Skeletal muscle tissue (tissue), 4 donors: ENCODE data around the gene MAFG. TPM values are rescaled to one million over a fixed set of nuclear protein-coding genes. Genes with fewer than 3 reads are reported as not detected.

Source experiments
- H3K27ac ChIP-seq: one replicate; pipeline ENCODE4 v1.7.0; 2013; ENCODE audit warnings: mild to moderate bottlenecking, low read depth, low read length, inconsistent platforms
- H3K27me3 ChIP-seq, 3 donors: one replicate each; pipeline ENCODE4 v1.7.0; 2013; ENCODE audit warnings: low read length in 3 of 3; ENCODE audit not compliant: control insufficient read depth in 3 of 3, insufficient read depth in 3 of 3
- H3K36me3 ChIP-seq, 3 donors: one replicate each; pipeline ENCODE4 v1.7.0; 2013; ENCODE audit warnings: low read length in 3 of 3; ENCODE audit not compliant: control insufficient read depth in 3 of 3, insufficient read depth in 3 of 3
- H3K4me1 ChIP-seq, 3 donors: one replicate each; pipeline ENCODE4 v1.7.0; 2013; ENCODE audit warnings: low read length in 3 of 3, mild to moderate bottlenecking in 3 of 3; ENCODE audit not compliant: control insufficient read depth in 3 of 3, insufficient read depth in 3 of 3
- H3K4me3 ChIP-seq, 3 donors: one replicate each; pipeline ENCODE4 v1.7.0; 2013; ENCODE audit warnings: low read length in 3 of 3
- H3K9ac ChIP-seq, 3 donors: one replicate each; pipeline ENCODE4 v1.7.0; 2013; ENCODE audit warnings: low read length in 3 of 3, mild to moderate bottlenecking in 3 of 3, moderate library complexity in 2 of 3, low read depth in 1 of 3
- H3K9me3 ChIP-seq, 3 donors: one replicate each; pipeline ENCODE4 v1.7.0; 2013; ENCODE audit warnings: low read length in 3 of 3; ENCODE audit not compliant: control insufficient read depth in 3 of 3
- total RNA-seq: library from RNA; depleted of rRNA; stranded (reverse); fragments of >200 nt; gene quantifications from one replicate; pipeline ENCODE4 v1.2.3, GENCODE V29; 2014
- donor health status: Osteomylitis.

The MAFG gene
- total RNA-seq, 1 donor from 2014 or later = 8.9 TPM

GRCh38 chr17:81935709-81936084 lies 8.2 kb upstream of the MAFG start:
- no peak overlapping the region for H3K27ac ChIP-seq
- no peaks in the 10 kb centered on the region for H3K9me3 ChIP-seq
- no peak overlapping the region for H3K9ac ChIP-seq
- H3K4me3 ChIP-seq = no peak overlapping the region
- peaks cover 29 to 41% (median 37%) of the 10 kb centered on the region in 3 donors for H3K4me1 ChIP-seq
- peaks cover 0 to 3% (median 3%) of the 10 kb centered on the region in 3 donors for H3K27me3 ChIP-seq
- H3K36me3 ChIP-seq = peaks cover 0 to 21% (median 0%) of the 10 kb centered on the region in 3 donors

- Histone ChIP-seq H3K4me1 (peaks cover 29 to 34% (median 32%) of the 10 kb centered on the region in 3 donors), H3K9ac (no peak overlapping the region), H3K27ac (no peak overlapping the region), H3K27me3 (peaks cover 0 to 3% (median 3%) of the 10 kb centered on the region in 3 donors), H3K9me3 (no peaks in the 10 kb centered on the region), H3K4me3 (no peak overlapping the region), H3K36me3 (peaks cover 0 to 17% (median 0%) of the 10 kb centered on the region in 3 donors)
Observed at GRCh38 chr17:81934850-81935708, 7.5 kb upstream of the MAFG start.

DNA sequence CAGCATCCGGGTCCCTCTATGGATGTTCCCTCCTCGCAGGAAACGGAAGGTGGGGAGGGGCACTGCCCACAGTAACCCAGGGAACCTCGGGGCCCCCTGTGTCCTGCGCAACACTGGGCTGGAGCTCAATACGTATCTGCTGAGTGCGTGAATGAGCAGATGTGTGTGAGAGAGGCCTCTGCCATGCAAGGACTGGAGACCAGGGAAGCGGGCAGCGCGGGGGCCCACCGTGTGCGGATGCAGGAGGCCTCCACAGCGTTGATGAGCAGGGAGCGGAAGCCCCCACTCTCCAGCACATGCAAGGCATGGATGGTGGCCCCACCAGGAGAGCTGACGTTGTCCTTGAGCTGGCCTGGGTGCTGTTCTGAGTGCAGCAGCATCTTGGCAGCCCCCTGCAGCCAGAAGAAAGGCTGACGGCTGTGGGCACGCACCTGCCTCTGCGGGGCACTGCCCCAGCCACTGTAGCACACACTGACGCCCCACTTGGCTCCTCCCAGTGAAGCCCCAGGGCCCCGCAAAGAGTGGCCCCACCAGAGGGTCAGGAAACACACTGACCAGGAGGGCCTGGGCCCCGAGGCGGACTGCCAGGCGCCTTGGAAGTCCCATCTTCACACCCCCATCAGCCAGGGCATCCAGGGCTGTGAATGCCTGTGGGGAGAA lies 6.7 kb upstream of the MAFG start:
- H3K4me1 ChIP-seq = peaks cover 24 to 26% (median 24%) of the 10 kb centered on the region in 3 donors
- H3K27me3 ChIP-seq = peaks cover 0 to 3% (median 3%) of the 10 kb centered on the region in 3 donors
- no peaks in the 10 kb centered on the region for H3K9me3 ChIP-seq
- H3K27ac ChIP-seq = no peak overlapping the region
- H3K36me3 ChIP-seq = peaks cover 0 to 10% (median 0%) of the 10 kb centered on the region in 3 donors
- H3K4me3 ChIP-seq = no peak overlapping the region
- no peak overlapping the region for H3K9ac ChIP-seq

- H3K27ac ChIP-seq = no peak overlapping the region
- H3K4me1 ChIP-seq = peaks cover 18 to 22% (median 18%) of the 10 kb centered on the region in 3 donors
- no peak overlapping the region for H3K9ac ChIP-seq
- peaks cover 0 to 3% (median 0%) of the 10 kb centered on the region in 3 donors for H3K36me3 ChIP-seq
- peaks cover 0 to 7% (median 3%) of the 10 kb centered on the region in 3 donors for H3K27me3 ChIP-seq
- H3K9me3 ChIP-seq = no peaks in the 10 kb centered on the region
- no peak overlapping the region for H3K4me3 ChIP-seq
Observed at GRCh38 chr17:81933178-81933699, 5.7 kb upstream of the MAFG start.

DNA sequence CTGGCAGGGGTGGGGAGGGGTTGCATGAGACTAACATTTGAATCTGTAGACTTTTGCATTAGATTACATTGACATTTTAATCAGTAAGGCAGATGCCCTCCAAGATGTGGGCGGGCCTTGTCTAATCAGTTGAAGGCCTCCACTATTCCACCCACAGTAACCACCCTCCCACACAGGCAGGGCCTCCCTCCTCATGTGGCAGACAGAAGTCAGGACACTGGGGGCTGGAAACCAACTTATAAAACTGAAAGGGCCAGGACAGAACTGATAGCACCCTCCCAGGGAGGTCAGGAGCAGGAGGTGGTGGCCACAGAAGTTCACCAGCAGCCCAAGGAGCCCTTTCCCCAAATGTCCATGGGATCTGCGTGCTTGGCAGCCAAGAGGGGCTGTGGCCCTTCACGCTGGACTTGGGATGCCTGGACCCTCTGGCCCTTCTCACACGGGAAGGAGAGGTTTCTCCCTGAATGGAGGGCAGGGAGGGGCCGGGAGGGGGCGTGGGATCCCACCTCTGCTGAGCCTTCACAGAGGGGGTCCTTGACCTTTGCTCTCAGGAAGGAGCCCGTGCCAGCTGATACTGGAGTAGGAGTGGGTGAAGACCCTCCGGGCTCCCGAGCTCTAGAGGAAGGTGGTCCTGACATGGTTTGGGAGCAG lies 4.9 kb upstream of the MAFG start:
- Histone ChIP-seq H3K4me1 (peaks cover 12 to 20% (median 13%) of the 10 kb centered on the region in 3 donors), H3K27me3 (peaks cover 0 to 7% (median 3%) of the 10 kb centered on the region in 3 donors), H3K9me3 (no peaks in the 10 kb centered on the region)

GRCh38 chr17:81931557-81932332 lies 4.2 kb upstream of the MAFG start:
- peaks cover 0 to 7% (median 3%) of the 10 kb centered on the region in 3 donors for H3K27me3 ChIP-seq
- H3K9ac ChIP-seq = no peak overlapping the region
- H3K36me3 ChIP-seq = peaks cover 0 to 3% (median 0%) of the 10 kb centered on the region in 3 donors
- H3K9me3 ChIP-seq = no peaks in the 10 kb centered on the region
- peaks cover 8 to 16% (median 9%) of the 10 kb centered on the region in 3 donors for H3K4me1 ChIP-seq
- no peak overlapping the region for H3K4me3 ChIP-seq
- H3K27ac ChIP-seq = no peak overlapping the region

More for the DNA sequence above, 4.9 kb upstream of the MAFG start:
- Histone ChIP-seq H3K36me3 (peaks cover 0 to 3% (median 0%) of the 10 kb centered on the region in 3 donors), H3K27ac (no peak overlapping the region), H3K9ac (no peak overlapping the region), H3K4me3 (no peak overlapping the region)

DNA sequence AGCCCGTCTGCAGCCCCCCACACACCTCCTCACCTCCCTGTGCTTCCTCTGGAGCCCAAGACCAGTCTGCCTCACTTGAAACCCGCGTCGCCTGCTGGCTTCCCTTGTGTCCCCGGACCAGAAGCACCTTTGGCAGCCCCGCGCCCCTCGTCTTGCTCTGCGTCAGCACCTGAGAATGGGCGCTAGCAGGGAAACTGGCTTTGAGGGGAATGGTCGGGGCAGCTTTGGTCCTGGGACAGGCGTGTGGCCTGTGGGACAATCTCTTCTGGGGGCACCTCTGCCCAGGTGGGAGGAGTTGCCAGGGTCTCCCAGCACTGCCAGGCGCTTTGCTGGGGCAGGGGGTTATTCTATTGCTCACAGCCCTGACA lies 3.6 kb upstream of the MAFG start:
- Histone ChIP-seq H3K27me3 (peaks cover 0 to 7% (median 3%) of the 10 kb centered on the region in 3 donors), H3K4me1 (peaks cover 6 to 17% (median 10%) of the 10 kb centered on the region in 3 donors), H3K27ac (no peak overlapping the region), H3K9ac (no peak overlapping the region), H3K4me3 (no peak overlapping the region), H3K36me3 (peaks cover 0 to 3% (median 0%) of the 10 kb centered on the region in 3 donors), H3K9me3 (no peaks in the 10 kb centered on the region)

- Histone ChIP-seq H3K27ac (no peak overlapping the region), H3K9ac (no peak overlapping the region), H3K36me3 (peaks cover 0 to 3% (median 0%) of the 10 kb centered on the region in 3 donors), H3K27me3 (peaks cover 0 to 7% (median 3%) of the 10 kb centered on the region in 3 donors), H3K4me3 (no peak overlapping the region), H3K9me3 (no peaks in the 10 kb centered on the region), H3K4me1 (peaks cover 13 to 24% (median 16%) of the 10 kb centered on the region in 3 donors)
Observed at GRCh38 chr17:81930142-81931125, 2.9 kb upstream of the MAFG start.
